MM.1S (cell line): ENCODE results near the gene CCPG1.

Experiments used
- EZH2 ChIP-seq: fragments of 300-600 bp; sonication (generic); optimal IDR thresholded peaks from 2 replicates; pipeline ENCODE3; 2017; ENCODE audit warnings: low read depth, mild to moderate bottlenecking, antibody characterized with exemption, low read length, mixed read lengths
- EZH2phosphoT487 ChIP-seq: fragments of 300-600 bp; sonication (generic); IDR thresholded peaks from 2 replicates; pipeline ENCODE4 v1.6.1; 2018; ENCODE audit warnings: antibody characterized with exemption, low read length
- TF ChIP-seq, protein P1 (sequence below): fragments of 300-600 bp; sonication (generic); IDR thresholded peaks from 2 replicates; pipeline ENCODE4 v1.5.1; 2016; ENCODE audit warnings: antibody characterized with exemption, low read length, mixed read lengths

DNA sequence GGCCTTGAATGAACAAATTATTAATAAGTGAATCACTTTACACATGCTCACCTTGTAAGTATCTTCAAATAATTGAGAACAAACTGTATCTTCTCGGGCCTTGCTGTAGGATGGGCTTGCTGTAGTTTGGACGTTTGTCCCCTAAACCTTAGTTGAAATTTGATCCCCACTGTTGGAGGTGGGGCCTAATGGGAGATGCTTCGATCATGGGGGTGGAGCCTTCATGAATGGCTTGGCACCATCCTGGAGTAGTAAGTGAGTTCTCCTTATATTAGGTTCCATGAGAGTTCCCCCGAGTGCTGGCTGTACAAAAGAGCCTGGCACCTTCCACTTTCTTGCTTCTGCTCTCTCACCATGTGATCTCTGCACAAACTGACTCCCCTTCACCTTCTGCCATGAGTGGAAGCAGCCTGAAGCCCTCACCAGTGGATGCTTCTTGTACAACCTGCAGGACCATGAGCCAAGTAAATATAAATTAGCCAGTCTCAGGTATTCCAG lies 59.8 kb downstream of the CCPG1 start:
- no peak for TF ChIP-seq EZH2phosphoT487
- TF ChIP-seq, protein P1, sequence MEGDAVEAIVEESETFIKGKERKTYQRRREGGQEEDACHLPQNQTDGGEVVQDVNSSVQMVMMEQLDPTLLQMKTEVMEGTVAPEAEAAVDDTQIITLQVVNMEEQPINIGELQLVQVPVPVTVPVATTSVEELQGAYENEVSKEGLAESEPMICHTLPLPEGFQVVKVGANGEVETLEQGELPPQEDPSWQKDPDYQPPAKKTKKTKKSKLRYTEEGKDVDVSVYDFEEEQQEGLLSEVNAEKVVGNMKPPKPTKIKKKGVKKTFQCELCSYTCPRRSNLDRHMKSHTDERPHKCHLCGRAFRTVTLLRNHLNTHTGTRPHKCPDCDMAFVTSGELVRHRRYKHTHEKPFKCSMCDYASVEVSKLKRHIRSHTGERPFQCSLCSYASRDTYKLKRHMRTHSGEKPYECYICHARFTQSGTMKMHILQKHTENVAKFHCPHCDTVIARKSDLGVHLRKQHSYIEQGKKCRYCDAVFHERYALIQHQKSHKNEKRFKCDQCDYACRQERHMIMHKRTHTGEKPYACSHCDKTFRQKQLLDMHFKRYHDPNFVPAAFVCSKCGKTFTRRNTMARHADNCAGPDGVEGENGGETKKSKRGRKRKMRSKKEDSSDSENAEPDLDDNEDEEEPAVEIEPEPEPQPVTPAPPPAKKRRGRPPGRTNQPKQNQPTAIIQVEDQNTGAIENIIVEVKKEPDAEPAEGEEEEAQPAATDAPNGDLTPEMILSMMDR: no peak
- no peak for TF ChIP-seq EZH2
